ENCODE results near the gene PPP6R3. TPM values are rescaled to one million over a fixed set of nuclear protein-coding genes. Genes with fewer than 3 reads are reported as not detected.

The PPP6R3 gene
- total and polyA plus RNA-seq, 2 of the 13 experiments (the other 11 are each of a cell fraction or from before 2014, with no cell fraction given), result 41.2 to 83.4 TPM

DNA sequence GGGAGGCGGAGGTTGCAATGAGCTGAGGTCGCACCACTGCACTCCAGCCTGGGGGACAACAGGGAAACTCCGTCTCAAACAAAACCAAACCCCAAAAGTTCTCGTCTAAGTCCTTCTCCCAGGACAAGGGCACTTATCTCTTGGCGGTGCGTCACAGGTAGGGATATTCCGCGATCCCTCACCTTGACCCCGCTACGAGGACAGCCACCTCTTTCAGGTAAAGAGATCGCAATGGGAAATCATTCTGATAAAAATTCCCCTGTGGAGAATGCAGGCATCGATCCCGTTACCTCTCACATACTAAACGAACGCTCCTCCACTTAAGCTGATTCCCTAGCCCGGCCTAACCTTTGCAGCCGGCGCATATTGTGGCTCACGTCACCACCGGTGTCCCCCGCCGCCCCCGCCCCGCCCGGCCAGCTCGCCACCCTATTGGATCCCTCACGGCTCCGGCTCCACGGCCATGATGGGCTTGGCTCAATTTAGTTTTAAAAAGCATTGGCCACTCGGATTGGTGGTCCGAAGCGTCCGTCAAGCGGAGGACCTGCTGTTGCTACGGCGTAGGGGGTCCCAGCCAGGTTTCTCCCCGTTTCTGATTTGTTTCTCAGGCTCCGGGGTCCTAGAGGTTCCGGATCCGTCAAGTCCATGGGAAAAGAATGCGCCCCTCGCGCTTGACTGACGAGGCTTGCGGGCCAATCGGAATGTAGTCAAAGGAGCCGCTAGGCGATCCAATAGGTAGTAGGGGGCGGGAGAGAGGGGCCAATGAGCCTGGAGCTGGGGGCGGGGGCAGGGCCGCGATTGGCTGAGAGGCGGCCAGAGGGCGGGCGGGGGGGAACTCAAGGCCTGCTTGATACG is 439 bp upstream of the PPP6R3 start (continued):
- TF ChIP-seq, protein P1, sequence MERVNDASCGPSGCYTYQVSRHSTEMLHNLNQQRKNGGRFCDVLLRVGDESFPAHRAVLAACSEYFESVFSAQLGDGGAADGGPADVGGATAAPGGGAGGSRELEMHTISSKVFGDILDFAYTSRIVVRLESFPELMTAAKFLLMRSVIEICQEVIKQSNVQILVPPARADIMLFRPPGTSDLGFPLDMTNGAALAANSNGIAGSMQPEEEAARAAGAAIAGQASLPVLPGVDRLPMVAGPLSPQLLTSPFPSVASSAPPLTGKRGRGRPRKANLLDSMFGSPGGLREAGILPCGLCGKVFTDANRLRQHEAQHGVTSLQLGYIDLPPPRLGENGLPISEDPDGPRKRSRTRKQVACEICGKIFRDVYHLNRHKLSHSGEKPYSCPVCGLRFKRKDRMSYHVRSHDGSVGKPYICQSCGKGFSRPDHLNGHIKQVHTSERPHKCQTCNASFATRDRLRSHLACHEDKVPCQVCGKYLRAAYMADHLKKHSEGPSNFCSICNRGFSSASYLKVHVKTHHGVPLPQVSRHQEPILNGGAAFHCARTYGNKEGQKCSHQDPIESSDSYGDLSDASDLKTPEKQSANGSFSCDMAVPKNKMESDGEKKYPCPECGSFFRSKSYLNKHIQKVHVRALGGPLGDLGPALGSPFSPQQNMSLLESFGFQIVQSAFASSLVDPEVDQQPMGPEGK (CRISPR knock-in tag; IDR thresholded peaks at IDR 0.05), result peak; percentile 85
- TF ChIP-seq EP300 (IDR thresholded peaks at IDR 0.05; ENCODE audit: low read depth in 2 of 2, low read length in 2 of 2) (peak; percentile 10 to 48; a peak in 1 of 4 replicates), EP300 (CRISPR knock-in tag; IDR thresholded peaks at IDR 0.05; ENCODE audit: borderline replicate concordance) (no peak; the same call in 1 of the 2 replicates), STAT6 (CRISPR knock-in tag; IDR thresholded peaks at IDR 0.05; ENCODE audit: borderline replicate concordance) (0 out of 2 replicates have a peak, but pooled peaks have one; percentile 30), ZNF275 (CRISPR knock-in tag; IDR thresholded peaks at IDR 0.05; ENCODE audit: borderline replicate concordance) (0 out of 2 replicates have a peak, but pooled peaks have one; percentile 44), NFKBIZ (CRISPR knock-in tag; IDR thresholded peaks at IDR 0.05) (peak; percentile 74; the same call in 1 of the 2 replicates), GATAD1 (CRISPR knock-in tag; IDR thresholded peaks at IDR 0.05) (peak; percentile 70), ZNF24 (IDR thresholded peaks at IDR 0.05) (peak; percentile 98), SKI (IDR thresholded peaks at IDR 0.05; ENCODE audit: partially characterized antibody) (peak; percentile 53), ZSCAN12 (CRISPR knock-in tag; IDR thresholded peaks at IDR 0.05) (no peak), MIER3 (CRISPR knock-in tag; IDR thresholded peaks at IDR 0.05; ENCODE audit: borderline replicate concordance) (peak; percentile 64; the same call in 1 of the 2 replicates), ZNF512 (CRISPR knock-in tag; IDR thresholded peaks at IDR 0.05) (no peak), ZNF251 (CRISPR knock-in tag; IDR thresholded peaks at IDR 0.05) (no peak), ZNF335 (CRISPR knock-in tag; IDR thresholded peaks at IDR 0.05) (peak; percentile 81)
- TF ChIP-seq, protein P2, sequence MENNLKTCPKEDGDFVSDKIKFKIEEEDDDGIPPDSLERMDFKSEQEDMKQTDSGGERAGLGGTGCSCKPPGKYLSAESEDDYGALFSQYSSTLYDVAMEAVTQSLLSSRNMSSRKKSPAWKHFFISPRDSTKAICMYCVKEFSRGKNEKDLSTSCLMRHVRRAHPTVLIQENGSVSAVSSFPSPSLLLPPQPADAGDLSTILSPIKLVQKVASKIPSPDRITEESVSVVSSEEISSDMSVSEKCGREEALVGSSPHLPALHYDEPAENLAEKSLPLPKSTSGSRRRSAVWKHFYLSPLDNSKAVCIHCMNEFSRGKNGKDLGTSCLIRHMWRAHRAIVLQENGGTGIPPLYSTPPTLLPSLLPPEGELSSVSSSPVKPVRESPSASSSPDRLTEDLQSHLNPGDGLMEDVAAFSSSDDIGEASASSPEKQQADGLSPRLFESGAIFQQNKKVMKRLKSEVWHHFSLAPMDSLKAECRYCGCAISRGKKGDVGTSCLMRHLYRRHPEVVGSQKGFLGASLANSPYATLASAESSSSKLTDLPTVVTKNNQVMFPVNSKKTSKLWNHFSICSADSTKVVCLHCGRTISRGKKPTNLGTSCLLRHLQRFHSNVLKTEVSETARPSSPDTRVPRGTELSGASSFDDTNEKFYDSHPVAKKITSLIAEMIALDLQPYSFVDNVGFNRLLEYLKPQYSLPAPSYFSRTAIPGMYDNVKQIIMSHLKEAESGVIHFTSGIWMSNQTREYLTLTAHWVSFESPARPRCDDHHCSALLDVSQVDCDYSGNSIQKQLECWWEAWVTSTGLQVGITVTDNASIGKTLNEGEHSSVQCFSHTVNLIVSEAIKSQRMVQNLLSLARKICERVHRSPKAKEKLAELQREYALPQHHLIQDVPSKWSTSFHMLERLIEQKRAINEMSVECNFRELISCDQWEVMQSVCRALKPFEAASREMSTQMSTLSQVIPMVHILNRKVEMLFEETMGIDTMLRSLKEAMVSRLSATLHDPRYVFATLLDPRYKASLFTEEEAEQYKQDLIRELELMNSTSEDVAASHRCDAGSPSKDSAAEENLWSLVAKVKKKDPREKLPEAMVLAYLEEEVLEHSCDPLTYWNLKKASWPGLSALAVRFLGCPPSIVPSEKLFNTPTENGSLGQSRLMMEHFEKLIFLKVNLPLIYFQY (CRISPR knock-in tag; IDR thresholded peaks at IDR 0.05; ENCODE audit: borderline replicate concordance), result peak; percentile 62; the same call in 1 of the 2 replicates
